SK-N-SH (cell line): ENCODE measurements around the gene RAPGEF4. TPM values are rescaled to one million over a fixed set of nuclear protein-coding genes. Genes with fewer than 3 reads are reported as not detected.

Experiments used
- CTCF ChIA-PET: fragments of 300-600, 350-600 bp; formaldehyde crosslinking; extraction: SDS; loops from one replicate; lab custom pipeline; 2021; lab: Yijun Ruan, JAX
- POLR2A ChIA-PET: fragments of 350-600 bp; sonication (Branson Sonifier 250); formaldehyde crosslinking; extraction: SDS; loops from one replicate; lab custom pipeline; 2020; ENCODE audit warnings: antibody characterized with exemption, inconsistent platforms; lab: Yijun Ruan, JAX
- DNase-seq: peaks from one replicate; pipeline ENCODE4 v3.0.0; 2012
- H2AFZ ChIP-seq: fragments of 200-600 bp; sonication (generic); 2 replicates; pipeline ENCODE4 v1.8.1; 2016; ENCODE audit warnings: antibody characterized with exemption, mild to moderate bottlenecking, low read depth
- H3F3A ChIP-seq: fragments of 200-600 bp; sonication (generic); replicated peaks from 2 replicates; pipeline ENCODE3; 2016; ENCODE audit warnings: antibody characterized with exemption, mild to moderate bottlenecking; ENCODE audit not compliant: insufficient read depth
- H3K27ac ChIP-seq, 2 experiments: fragments of 200-500 bp in 1 of 2; fragments of 200-600 bp in 1 of 2; sonication (Bioruptor generic) in 1 of 2; sonication (generic), shearing (Covaris generic) in 1 of 2; 2 replicates each; pipeline versions ENCODE4 v1.5.1 to v1.6.1; 2014 to 2016; ENCODE audit warnings: low read depth in 2 of 2, inconsistent platforms in 1 of 2, low read length in 1 of 2, mild to moderate bottlenecking in 1 of 2, mixed read lengths in 1 of 2
- H3K27me3 ChIP-seq: fragments of 200-600 bp; sonication (generic), shearing (Covaris generic); 2 replicates; pipeline ENCODE4 v1.6.1; 2016; ENCODE audit warnings: mixed run types; ENCODE audit not compliant: insufficient read depth
- H3K36me3 ChIP-seq, 2 experiments: fragments of 200-500 bp in 1 of 2; fragments of 200-600 bp in 1 of 2; sonication (Bioruptor generic) in 1 of 2; sonication (generic) in 1 of 2; replicated peaks in 1 of 2; 2 replicates each; pipeline versions ENCODE3 to v1.5.1; 2014 to 2016; ENCODE audit warnings: low read length in 1 of 2, mild to moderate bottlenecking in 1 of 2; ENCODE audit not compliant: insufficient read depth in 2 of 2, control insufficient read depth in 1 of 2
- H3K4me1 ChIP-seq, 2 experiments: fragments of 200-500 bp in 1 of 2; fragments of 200-600 bp in 1 of 2; sonication (Bioruptor generic) in 1 of 2; sonication (generic), shearing (Covaris generic) in 1 of 2; 2 replicates each; pipeline versions ENCODE4 v1.5.1 to v1.6.1; 2014 to 2016; ENCODE audit warnings: low read depth in 1 of 2, low read length in 1 of 2, mixed run types in 1 of 2; ENCODE audit not compliant: insufficient read depth in 2 of 2, control insufficient read depth in 1 of 2
- H3K4me2 ChIP-seq: fragments of 200-600 bp; sonication (generic), shearing (Covaris generic); 2 replicates; pipeline ENCODE4 v1.6.1; 2017; ENCODE audit warnings: mixed run types
- H3K4me3 ChIP-seq, 2 experiments: fragments of 200-500 bp in 1 of 2; fragments of 200-600 bp in 1 of 2; sonication (Bioruptor generic) in 1 of 2; sonication (generic), shearing (Covaris generic) in 1 of 2; 2 replicates each; pipeline versions ENCODE4 v1.5.1 to v1.8.1; 2014 to 2016; ENCODE audit warnings: low read depth in 2 of 2, inconsistent platforms in 1 of 2, low read length in 1 of 2, mild to moderate bottlenecking in 1 of 2, mixed read lengths in 1 of 2, moderate library complexity in 1 of 2
- H3K79me2 ChIP-seq: fragments of 200-600 bp; sonication (generic); 2 replicates; pipeline ENCODE4 v1.8.1; 2017; ENCODE audit warnings: mild to moderate bottlenecking; ENCODE audit not compliant: insufficient read depth
- H3K9ac ChIP-seq: fragments of 200-600 bp; sonication (generic); 2 replicates; pipeline ENCODE4 v1.6.1; 2017; ENCODE audit warnings: mixed run types
- H3K9me2 ChIP-seq: fragments of 200-600 bp; sonication (generic); 2 replicates; pipeline ENCODE4 v1.6.1; 2017; ENCODE audit warnings: mixed run types
- H3K9me3 ChIP-seq: fragments of 200-600 bp; sonication (generic); 2 replicates; pipeline ENCODE4 v1.6.1; 2017; ENCODE audit warnings: mixed run types, mild to moderate bottlenecking, moderate library complexity
- H4K20me1 ChIP-seq: fragments of 200-600 bp; sonication (generic); 2 replicates; pipeline ENCODE4 v1.6.1; 2017; ENCODE audit warnings: mild to moderate bottlenecking, mixed run types; ENCODE audit not compliant: insufficient read depth
- CHD2 ChIP-seq: fragments of 150-350 bp; IDR thresholded peaks from 2 replicates; pipeline ENCODE4 v1.6.1; 2018; ENCODE audit warnings: low read length; ENCODE audit not compliant: partially characterized antibody
- ELF1 ChIP-seq: IDR thresholded peaks from 2 replicates; pipeline ENCODE4 v1.4.0; 2012
- EP300 ChIP-seq, 2 experiments: IDR thresholded peaks; 2 replicates each; pipeline versions ENCODE4 v1.4.0 to v1.6.1; 2012; ENCODE audit warnings: borderline replicate concordance in 1 of 2, low read depth in 1 of 2, low read length in 1 of 2
- GABPA ChIP-seq: IDR thresholded peaks from 2 replicates; pipeline ENCODE4 v1.4.0; 2012; ENCODE audit warnings: low read depth, mild to moderate bottlenecking
- GATA2 ChIP-seq: sonication (generic); formaldehyde crosslinking; IDR thresholded peaks from 2 replicates; pipeline ENCODE4 v1.5.0; 2020; ENCODE audit warnings: mild to moderate bottlenecking, missing genetic modification reagents
- JUND ChIP-seq: IDR thresholded peaks from 2 replicates; pipeline ENCODE4 v1.4.0; 2012
- MAX ChIP-seq: IDR thresholded peaks from 2 replicates; pipeline ENCODE4 v1.4.0; 2012; ENCODE audit warnings: low read depth
- MEF2A ChIP-seq: IDR thresholded peaks from 2 replicates; pipeline ENCODE4 v1.4.0; 2012; ENCODE audit warnings: low read depth, borderline replicate concordance
- MXI1 ChIP-seq: IDR thresholded peaks from 2 replicates; pipeline ENCODE4 v1.6.1; 2012; ENCODE audit warnings: mild to moderate bottlenecking, low read depth, low read length, improper control_type of control experiment
- PBX3 ChIP-seq: IDR thresholded peaks from 2 replicates; pipeline ENCODE4; 2012
- POLR2AphosphoS5 ChIP-seq: IDR thresholded peaks from 2 replicates; pipeline ENCODE4 v1.6.1; 2012; ENCODE audit warnings: low read depth, low read length
- RCOR1 ChIP-seq: fragments of 150-350 bp; IDR thresholded peaks from 2 replicates; pipeline ENCODE4 v1.6.1; 2017; ENCODE audit warnings: antibody characterized with exemption, low read length
- REST ChIP-seq: IDR thresholded peaks from 2 replicates; pipeline ENCODE4 v1.6.1; 2012; ENCODE audit warnings: mild to moderate bottlenecking, low read depth, low read length, moderate library complexity
- RFX5 ChIP-seq: IDR thresholded peaks from 2 replicates; pipeline ENCODE4 v1.6.1; 2012; ENCODE audit warnings: mild to moderate bottlenecking, improper control_type of control experiment, low read length
- SIN3A ChIP-seq: IDR thresholded peaks from 2 replicates; pipeline ENCODE4 v1.6.1; 2012; ENCODE audit warnings: low read depth, mild to moderate bottlenecking, low read length, moderate library complexity, borderline replicate concordance
- SMC3 ChIP-seq: IDR thresholded peaks from 2 replicates; pipeline ENCODE4 v1.6.1; 2012; ENCODE audit warnings: low read depth, low read length, improper control_type of control experiment
- TAF1 ChIP-seq: IDR thresholded peaks from 2 replicates; pipeline ENCODE4 v1.6.1; 2012; ENCODE audit warnings: low read depth, mild to moderate bottlenecking, low read length, moderate library complexity, borderline replicate concordance
- TEAD4 ChIP-seq: IDR thresholded peaks from 2 replicates; pipeline ENCODE4 v1.4.0; 2012; ENCODE audit warnings: mild to moderate bottlenecking, borderline replicate concordance; ENCODE audit not compliant: insufficient read depth
- WGBS: methylation state at CpG from one replicate; pipeline ENCODE4 v1.1.6; 2017; ENCODE audit warnings: low lambda C conversion rate; 5-methylcytosine and 5-hydroxymethylcytosine counted together
- polyA plus RNA-seq, 3 experiments: library from polyadenylated mRNA; depleted of rRNA; stranded (reverse); fragments of >200 nt; gene quantifications; 2 replicates each; pipeline ENCODE4 v1.2.3, GENCODE V29; 2012

Gene RAPGEF4
- polyA plus RNA-seq, 1 of the 3 experiments (the other 2 are of a cell fraction) = 0.30 TPM

- 72% methylated on average over 8 of the region's 8 CpGs for WGBS
Measured at GRCh38 chr2:172693529-172694455, 41.9 kb upstream of the RAPGEF4 start.

GRCh38 chr2:172697296-172697695 is 38.3 kb upstream of the RAPGEF4 start:
- TF ChIP-seq TAF1 (no peak), GATA2 (no peak), EP300 (IDR thresholded peaks at IDR 0.05; ENCODE audit: borderline replicate concordance in 1 of 2, low read depth in 1 of 2, low read length in 1 of 2) (no peak), CHD2 (no peak), SIN3A (no peak), RFX5 (no peak), ELF1 (no peak), PBX3 (no peak), SMC3 (no peak), RCOR1 (no peak), REST (no peak), MXI1 (no peak)
- TF ChIP-seq, all 33 proteins: peak for 0
- Histone ChIP-seq H2AFZ (no peak overlapping the region), H3K9ac (no peak overlapping the region), H3K27me3 (no peaks in the 10 kb centered on the region), H3F3A (peaks cover 33% of the 10 kb centered on the region), H3K4me1 (peaks cover 4 to 29% of the 10 kb centered on the region in 2 experiments), H3K79me2 (no peaks in the 10 kb centered on the region), H3K36me3 (no peaks in the 10 kb centered on the region), H3K9me3 (no peaks in the 10 kb centered on the region), H3K9me2 (no peaks in the 10 kb centered on the region), H3K4me2 (no peak overlapping the region), H3K27ac (peak overlapping the region in 1 of 2 experiments; percentile 74; a peak in 2 of 4 replicates), H4K20me1 (no peaks in the 10 kb centered on the region), H3K4me3 (no peak overlapping the region)
- ChIA-PET CTCF (interaction anchor here (1.4 to 2.9 kb wide), 3 partner anchors 11 to 232 kb away, joined by 3 to 14 read pairs (median 7); no protein-coding TSS in a partner anchor), POLR2A (no interaction called here)
- WGBS = 86% methylated on average over 3 of the region's 3 CpGs
- DNase-seq = no peak

More at GRCh38 chr2:172693529-172694455, 41.9 kb upstream of the RAPGEF4 start:
- Histone ChIP-seq H3F3A (peaks cover 17% of the 10 kb centered on the region), H3K9ac (no peak overlapping the region), H2AFZ (no peak overlapping the region), H3K4me2 (peak overlapping the region; percentile 14; the same call in 1 of the 2 replicates), H3K4me3 (no peak overlapping the region), H3K9me2 (no peaks in the 10 kb centered on the region), H3K9me3 (no peaks in the 10 kb centered on the region), H4K20me1 (no peaks in the 10 kb centered on the region), H3K79me2 (no peaks in the 10 kb centered on the region), H3K27me3 (no peaks in the 10 kb centered on the region), H3K4me1 (peaks cover 4 to 20% of the 10 kb centered on the region in 2 experiments), H3K36me3 (no peaks in the 10 kb centered on the region), H3K27ac (peak overlapping the region in 1 of 2 experiments; percentile 47; a peak in 2 of 4 replicates)
- TF ChIP-seq POLR2AphosphoS5 (no peak), MAX (no peak), GATA2 (no peak), MEF2A (no peak), TEAD4 (no peak), JUND (no peak), GABPA (no peak)
- ChIA-PET POLR2A (no interaction called here), CTCF (interaction anchor here (0.6 to 1.7 kb wide), 5 partner anchors 13 to 232 kb away, joined by 3 to 4 read pairs (median 4); no protein-coding TSS in a partner anchor)
- no peak for DNase-seq
